ENCODE data around the gene SURF4.

The SURF4 gene

GRCh38 chr9:133361507-133362092, 14.3 kb downstream of the SURF4 start:
- H3K4me3 ChIP-seq (ENCODE audit: low read length): no peak overlapping the region
- peaks cover 81% of the 10 kb centered on the region for H3K36me3 ChIP-seq (ENCODE audit: insufficient read depth, low read length)
- no peaks in the 10 kb centered on the region for H3K9me3 ChIP-seq (ENCODE audit: low read length)
- peaks cover 12% of the 10 kb centered on the region for H3K4me1 ChIP-seq (ENCODE audit: insufficient read depth, low read length)
- H2AFZ ChIP-seq (ENCODE audit: low read depth, low read length): no peak overlapping the region
- H3K27me3 ChIP-seq (ENCODE audit: insufficient read depth, low read length): no peaks in the 10 kb centered on the region

- Histone ChIP-seq H3K4me1 (ENCODE audit: insufficient read depth, low read length) (peaks cover 12% of the 10 kb centered on the region), H3K4me3 (ENCODE audit: low read length) (no peak overlapping the region), H3K9me3 (ENCODE audit: low read length) (no peaks in the 10 kb centered on the region), H3K36me3 (ENCODE audit: insufficient read depth, low read length) (peaks cover 72% of the 10 kb centered on the region), H3K27me3 (ENCODE audit: insufficient read depth, low read length) (no peaks in the 10 kb centered on the region), H2AFZ (ENCODE audit: low read depth, low read length) (no peak overlapping the region)
Measured at GRCh38 chr9:133360400-133361393, 15.2 kb downstream of the SURF4 start.

GRCh38 chr9:133359399-133360175, 16.3 kb downstream of the SURF4 start:
- H3K9me3 ChIP-seq (ENCODE audit: low read length): no peaks in the 10 kb centered on the region
- H2AFZ ChIP-seq (ENCODE audit: low read depth, low read length): no peak overlapping the region
- H3K36me3 ChIP-seq (ENCODE audit: insufficient read depth, low read length): peaks cover 64% of the 10 kb centered on the region
- H3K27me3 ChIP-seq (ENCODE audit: insufficient read depth, low read length): no peaks in the 10 kb centered on the region
- H3K4me1 ChIP-seq (ENCODE audit: insufficient read depth, low read length): peaks cover 14% of the 10 kb centered on the region
- no peak overlapping the region for H3K4me3 ChIP-seq (ENCODE audit: low read length)

- peaks cover 55% of the 10 kb centered on the region for H3K36me3 ChIP-seq (ENCODE audit: insufficient read depth, low read length)
- H3K27me3 ChIP-seq (ENCODE audit: insufficient read depth, low read length): no peaks in the 10 kb centered on the region
- H3K9me3 ChIP-seq (ENCODE audit: low read length): no peaks in the 10 kb centered on the region
- peak overlapping the region; percentile 70 for H3K4me3 ChIP-seq (ENCODE audit: low read length)
- no peak overlapping the region for H2AFZ ChIP-seq (ENCODE audit: low read depth, low read length)
- peaks cover 14% of the 10 kb centered on the region for H3K4me1 ChIP-seq (ENCODE audit: insufficient read depth, low read length)
Measured at GRCh38 chr9:133357656-133358055, 18.2 kb downstream of the SURF4 start.

- Histone ChIP-seq H3K4me3 (ENCODE audit: low read length) (peak within 1 kb of the TSS; percentile 70), H3K9me3 (ENCODE audit: low read length) (no peaks in the 10 kb centered on the region), H3K27me3 (ENCODE audit: insufficient read depth, low read length) (no peaks in the 10 kb centered on the region), H2AFZ (ENCODE audit: low read depth, low read length) (no peak within 1 kb of the TSS), H3K4me1 (ENCODE audit: insufficient read depth, low read length) (peaks cover 14% of the 10 kb centered on the region), H3K36me3 (ENCODE audit: insufficient read depth, low read length) (peaks cover 55% of the 10 kb centered on the region)
Measured at GRCh38 chr9:133356391-133357091, 19.3 kb downstream of the SURF4 start, which contains the start of the genes SURF1 and SURF2. SURF1 (minus strand) TSS chr9:133356487; CDS start chr9:133356453, 34 bp downstream. SURF2 (plus strand) TSS chr9:133356550; CDS start chr9:133356593, 43 bp downstream.

- H3K9me3 ChIP-seq (ENCODE audit: low read length): no peaks in the 10 kb centered on the region
- H3K36me3 ChIP-seq (ENCODE audit: insufficient read depth, low read length): peaks cover 55% of the 10 kb centered on the region
- H2AFZ ChIP-seq (ENCODE audit: low read depth, low read length): no peak overlapping the region
- peak overlapping the region; percentile 70 for H3K4me3 ChIP-seq (ENCODE audit: low read length)
- no peaks in the 10 kb centered on the region for H3K27me3 ChIP-seq (ENCODE audit: insufficient read depth, low read length)
- peaks cover 14% of the 10 kb centered on the region for H3K4me1 ChIP-seq (ENCODE audit: insufficient read depth, low read length)
Measured at GRCh38 chr9:133355881-133356357, 19.9 kb downstream of the SURF4 start.

GRCh38 chr9:133354766-133355165, 21.1 kb downstream of the SURF4 start:
- Histone ChIP-seq H3K9me3 (ENCODE audit: low read length) (no peaks in the 10 kb centered on the region), H3K4me3 (ENCODE audit: low read length) (peak overlapping the region; percentile 70), H3K36me3 (ENCODE audit: insufficient read depth, low read length) (peaks cover 57% of the 10 kb centered on the region), H3K27me3 (ENCODE audit: insufficient read depth, low read length) (no peaks in the 10 kb centered on the region), H3K4me1 (ENCODE audit: insufficient read depth, low read length) (peaks cover 15% of the 10 kb centered on the region), H2AFZ (ENCODE audit: low read depth, low read length) (no peak overlapping the region)

- H3K9me3 ChIP-seq (ENCODE audit: low read length): no peaks in the 10 kb centered on the region
- H3K36me3 ChIP-seq (ENCODE audit: insufficient read depth, low read length): peaks cover 57% of the 10 kb centered on the region
Measured at GRCh38 chr9:133353548-133353947, 22.3 kb downstream of the SURF4 start.

GRCh38 chr9:133352635-133353340, 23.1 kb downstream of the SURF4 start:
- Histone ChIP-seq H3K4me1 (ENCODE audit: insufficient read depth, low read length) (peaks cover 23% of the 10 kb centered on the region), H3K27me3 (ENCODE audit: insufficient read depth, low read length) (no peaks in the 10 kb centered on the region), H2AFZ (ENCODE audit: low read depth, low read length) (no peak overlapping the region), H3K9me3 (ENCODE audit: low read length) (no peaks in the 10 kb centered on the region), H3K36me3 (ENCODE audit: insufficient read depth, low read length) (peaks cover 52% of the 10 kb centered on the region), H3K4me3 (ENCODE audit: low read length) (no peak overlapping the region)

More at GRCh38 chr9:133353548-133353947, 22.3 kb downstream of the SURF4 start:
- Histone ChIP-seq H3K27me3 (ENCODE audit: insufficient read depth, low read length) (no peaks in the 10 kb centered on the region), H3K4me1 (ENCODE audit: insufficient read depth, low read length) (peaks cover 25% of the 10 kb centered on the region), H2AFZ (ENCODE audit: low read depth, low read length) (no peak overlapping the region), H3K4me3 (ENCODE audit: low read length) (no peak overlapping the region)

- no peaks in the 10 kb centered on the region for H3K9me3 ChIP-seq (ENCODE audit: low read length)
- H3K4me3 ChIP-seq (ENCODE audit: low read length): no peak overlapping the region
- no peaks in the 10 kb centered on the region for H3K27me3 ChIP-seq (ENCODE audit: insufficient read depth, low read length)
- no peak overlapping the region for H2AFZ ChIP-seq (ENCODE audit: low read depth, low read length)
- H3K36me3 ChIP-seq (ENCODE audit: insufficient read depth, low read length): peaks cover 48% of the 10 kb centered on the region
- H3K4me1 ChIP-seq (ENCODE audit: insufficient read depth, low read length): peaks cover 16% of the 10 kb centered on the region
Measured at GRCh38 chr9:133351908-133352634, 23.8 kb downstream of the SURF4 start.

- Histone ChIP-seq H3K36me3 (ENCODE audit: insufficient read depth, low read length) (peaks cover 48% of the 10 kb centered on the region), H3K9me3 (ENCODE audit: low read length) (no peaks in the 10 kb centered on the region), H2AFZ (ENCODE audit: low read depth, low read length) (no peak overlapping the region), H3K4me3 (ENCODE audit: low read length) (no peak overlapping the region), H3K27me3 (ENCODE audit: insufficient read depth, low read length) (no peaks in the 10 kb centered on the region), H3K4me1 (ENCODE audit: insufficient read depth, low read length) (peaks cover 19% of the 10 kb centered on the region)
Measured at GRCh38 chr9:133351526-133351907, 24.3 kb downstream of the SURF4 start.
